HUES6 (cell line): Measurements from ENCODE around the gene MYBBP1A.

Source experiments
- H3K27ac ChIP-seq: 2 replicates; pipeline ENCODE4 v1.7.0; 2013; ENCODE audit warnings: low read depth, mild to moderate bottlenecking, low read length, inconsistent platforms
- H3K27me3 ChIP-seq: 2 replicates; pipeline ENCODE4 v1.6.1; 2013; ENCODE audit warnings: low read length; ENCODE audit not compliant: control insufficient read depth, insufficient read depth
- H3K36me3 ChIP-seq: 2 replicates; pipeline ENCODE4 v1.6.1; 2013; ENCODE audit warnings: low read length; ENCODE audit not compliant: control insufficient read depth, insufficient read depth
- H3K4me1 ChIP-seq: 2 replicates; pipeline ENCODE4 v1.6.1; 2013; ENCODE audit warnings: low read length; ENCODE audit not compliant: control insufficient read depth, insufficient read depth
- H3K4me3 ChIP-seq: 2 replicates; pipeline ENCODE4 v1.5.1; 2013; ENCODE audit warnings: low read depth, low read length
- H3K9ac ChIP-seq: one replicate; pipeline ENCODE4 v1.6.1; 2013; ENCODE audit warnings: mild to moderate bottlenecking, low read length
- H3K9me3 ChIP-seq: 2 replicates; pipeline ENCODE4 v1.6.1; 2013; ENCODE audit warnings: low read depth, low read length; ENCODE audit not compliant: control insufficient read depth, insufficient read depth

Gene MYBBP1A

GRCh38 chr17:4565209-4566141 is 10.3 kb upstream of the MYBBP1A start:
- Histone ChIP-seq H3K4me1 (peaks cover 9% of the 10 kb centered on the region), H3K9ac (no peak overlapping the region), H3K36me3 (no peaks in the 10 kb centered on the region), H3K4me3 (no peak overlapping the region), H3K27ac (no peak overlapping the region), H3K27me3 (no peaks in the 10 kb centered on the region), H3K9me3 (no peaks in the 10 kb centered on the region)

GRCh38 chr17:4562015-4562969 is 7.1 kb upstream of the MYBBP1A start:
- H3K36me3 ChIP-seq = no peaks in the 10 kb centered on the region
- peaks cover 7% of the 10 kb centered on the region; the same call in 1 of the 2 replicates for H3K4me1 ChIP-seq
- no peaks in the 10 kb centered on the region for H3K27me3 ChIP-seq
- H3K27ac ChIP-seq = no peak overlapping the region
- H3K9me3 ChIP-seq = no peaks in the 10 kb centered on the region
- no peak overlapping the region for H3K9ac ChIP-seq
- H3K4me3 ChIP-seq = no peak overlapping the region

GRCh38 chr17:4560837-4561256 is 5.7 kb upstream of the MYBBP1A start:
- no peak overlapping the region for H3K9ac ChIP-seq
- no peaks in the 10 kb centered on the region for H3K9me3 ChIP-seq
- no peaks in the 10 kb centered on the region for H3K36me3 ChIP-seq
- no peaks in the 10 kb centered on the region for H3K27me3 ChIP-seq
- no peak overlapping the region for H3K27ac ChIP-seq
- H3K4me1 ChIP-seq = peaks cover 14% of the 10 kb centered on the region
- no peak overlapping the region for H3K4me3 ChIP-seq

- Histone ChIP-seq H3K27ac (no peak within 1 kb of the TSS), H3K9ac (no peak within 1 kb of the TSS)
These were observed 5.2 kb upstream of the MYBBP1A start, which contains the start of gene GGT6 for GRCh38 chr17:4560421-4560820. Gene GGT6 (minus strand): TSS chr17:4560577. CDS start chr17:4560521, 56 bp downstream.

GRCh38 chr17:4559966-4560365 is 4.8 kb upstream of the MYBBP1A start:
- no peaks in the 10 kb centered on the region for H3K9me3 ChIP-seq
- no peak overlapping the region for H3K9ac ChIP-seq
- no peak overlapping the region for H3K27ac ChIP-seq
- H3K27me3 ChIP-seq = no peaks in the 10 kb centered on the region
- peaks cover 18% of the 10 kb centered on the region for H3K4me1 ChIP-seq
- no peak overlapping the region for H3K4me3 ChIP-seq
- no peaks in the 10 kb centered on the region for H3K36me3 ChIP-seq

More at GRCh38 chr17:4560421-4560820, 5.2 kb upstream of the MYBBP1A start, which contains the start of gene GGT6:
- no peaks in the 10 kb centered on the region for H3K27me3 ChIP-seq
- H3K4me3 ChIP-seq = no peak within 1 kb of the TSS
- no peaks in the 10 kb centered on the region for H3K9me3 ChIP-seq
- H3K36me3 ChIP-seq = no peaks in the 10 kb centered on the region
- peaks cover 18% of the 10 kb centered on the region for H3K4me1 ChIP-seq

- Histone ChIP-seq H3K36me3 (0 out of 2 replicates have a peak, but pooled peaks cover under 1% of the 10 kb centered on the region), H3K4me1 (peaks cover 19% of the 10 kb centered on the region), H3K9ac (no peak overlapping the region), H3K27me3 (no peaks in the 10 kb centered on the region), H3K4me3 (no peak overlapping the region), H3K27ac (no peak overlapping the region), H3K9me3 (no peaks in the 10 kb centered on the region)
These were observed 4.1 kb upstream of the MYBBP1A start for GRCh38 chr17:4559139-4559791.

GRCh38 chr17:4558347-4558971 is 3.3 kb upstream of the MYBBP1A start:
- Histone ChIP-seq H3K27me3 (no peaks in the 10 kb centered on the region), H3K36me3 (peaks cover 8% of the 10 kb centered on the region), H3K27ac (no peak overlapping the region), H3K9ac (no peak overlapping the region), H3K4me1 (peaks cover 26% of the 10 kb centered on the region), H3K9me3 (no peaks in the 10 kb centered on the region), H3K4me3 (no peak overlapping the region)

GRCh38 chr17:4557626-4558346 is 2.6 kb upstream of the MYBBP1A start:
- H3K4me1 ChIP-seq = peaks cover 26% of the 10 kb centered on the region

GRCh38 chr17:4556996-4557395 is 1.8 kb upstream of the MYBBP1A start:
- peaks cover 22% of the 10 kb centered on the region for H3K36me3 ChIP-seq
- peaks cover 26% of the 10 kb centered on the region for H3K4me1 ChIP-seq
- H3K9me3 ChIP-seq = no peaks in the 10 kb centered on the region
- no peak overlapping the region for H3K27ac ChIP-seq
- H3K9ac ChIP-seq = no peak overlapping the region
- H3K27me3 ChIP-seq = no peaks in the 10 kb centered on the region
- no peak overlapping the region for H3K4me3 ChIP-seq

More at GRCh38 chr17:4557626-4558346, 2.6 kb upstream of the MYBBP1A start:
- H3K36me3 ChIP-seq = peaks cover 14% of the 10 kb centered on the region
- H3K4me3 ChIP-seq = no peak overlapping the region
- H3K27me3 ChIP-seq = no peaks in the 10 kb centered on the region
- no peaks in the 10 kb centered on the region for H3K9me3 ChIP-seq
- no peak overlapping the region for H3K9ac ChIP-seq
- H3K27ac ChIP-seq = no peak overlapping the region
